Stimulated activated CD4-positive, alpha-beta T cell treated with anti-CD3 and anti-CD28 coated beads, Interleukin-4, amount 100 ng/mL, for 1 hour (primary cell): Measurements from ENCODE around the gene GPR171.
"Not testable (repeated sequence)": the region's sequence is repeated elsewhere in the genome, so short reads cannot be mapped to it uniquely, and the experiment has no call there.

ENCODE experiments used
- DNase-seq: peaks from one replicate; pipeline ENCODE4 v3.0.0-alpha.2; 2020

GPR171 gene, protein sequence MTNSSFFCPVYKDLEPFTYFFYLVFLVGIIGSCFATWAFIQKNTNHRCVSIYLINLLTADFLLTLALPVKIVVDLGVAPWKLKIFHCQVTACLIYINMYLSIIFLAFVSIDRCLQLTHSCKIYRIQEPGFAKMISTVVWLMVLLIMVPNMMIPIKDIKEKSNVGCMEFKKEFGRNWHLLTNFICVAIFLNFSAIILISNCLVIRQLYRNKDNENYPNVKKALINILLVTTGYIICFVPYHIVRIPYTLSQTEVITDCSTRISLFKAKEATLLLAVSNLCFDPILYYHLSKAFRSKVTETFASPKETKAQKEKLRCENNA

DNA sequence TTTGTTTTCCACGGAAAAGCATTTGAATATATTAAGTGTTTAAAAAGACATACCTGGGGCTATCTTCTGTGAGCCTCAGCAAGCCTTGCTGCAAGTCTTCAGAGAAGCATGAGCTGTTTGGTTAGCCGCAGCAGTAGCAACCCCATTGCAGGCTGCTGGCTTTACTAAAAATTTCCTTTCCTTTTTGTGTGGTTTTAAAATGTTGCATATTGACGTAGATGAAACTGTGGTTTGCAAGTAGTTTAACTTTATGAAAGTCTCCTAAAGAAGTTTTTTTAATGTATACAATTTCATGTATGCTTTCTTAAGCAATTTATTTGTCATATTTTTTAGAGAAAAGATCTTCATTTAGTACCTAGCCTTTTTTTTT is at the start of gene GPR171:
GPR171 (minus strand) TSS at position 166 of the 370 bp plus-strand sequence. CDS start 3,830 bp downstream, outside the sequence.
- peak; percentile 51 for DNase-seq

DNA sequence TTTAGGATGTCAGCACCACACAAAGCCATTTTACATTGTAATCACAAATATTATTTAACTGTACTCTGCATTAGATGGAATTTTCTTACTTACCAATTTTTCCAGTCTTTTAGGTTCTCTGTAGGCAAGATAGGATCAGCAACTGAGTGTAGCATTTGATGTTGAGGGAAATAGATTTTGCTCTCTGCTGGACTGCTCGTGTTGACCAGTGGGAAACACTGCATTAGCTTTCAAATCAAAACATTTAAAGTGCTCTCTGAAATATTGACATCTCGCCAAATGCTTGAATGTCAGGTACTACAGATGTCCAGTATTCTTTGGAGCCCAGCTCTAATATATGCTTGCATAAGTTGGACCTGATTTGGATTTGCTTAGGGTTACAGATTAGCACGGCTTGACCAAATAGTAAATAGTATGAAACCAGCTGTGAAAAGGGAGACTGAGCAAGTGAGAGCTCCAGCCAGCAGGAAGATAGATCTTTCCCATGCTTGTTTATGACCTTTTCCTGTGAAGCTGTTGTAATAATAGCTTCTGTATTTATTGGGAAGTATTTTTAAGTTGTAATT is 45.8 kb upstream of the GPR171 start:
- DNase-seq = no peak

DNA sequence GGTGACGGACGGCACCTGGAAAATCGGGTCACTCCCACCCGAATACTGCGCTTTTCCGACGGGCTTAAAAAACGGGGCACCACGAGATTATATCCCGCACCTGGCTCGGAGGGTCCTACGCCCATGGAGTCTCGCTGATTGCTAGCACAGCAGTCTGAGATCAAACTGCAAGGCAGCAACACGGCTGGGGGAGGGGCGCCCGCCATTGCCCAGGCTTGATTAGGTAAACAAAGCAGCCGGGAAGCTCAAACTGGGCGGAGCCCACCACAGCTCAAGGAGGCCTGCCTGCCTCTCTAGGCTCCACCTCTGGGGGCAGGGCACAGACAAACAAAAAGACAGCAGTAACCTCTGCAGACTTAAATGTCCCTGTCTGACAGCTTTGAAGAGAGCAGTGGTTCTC is 39.0 kb upstream of the GPR171 start:
- DNase-seq = not testable (repeated sequence)

DNA sequence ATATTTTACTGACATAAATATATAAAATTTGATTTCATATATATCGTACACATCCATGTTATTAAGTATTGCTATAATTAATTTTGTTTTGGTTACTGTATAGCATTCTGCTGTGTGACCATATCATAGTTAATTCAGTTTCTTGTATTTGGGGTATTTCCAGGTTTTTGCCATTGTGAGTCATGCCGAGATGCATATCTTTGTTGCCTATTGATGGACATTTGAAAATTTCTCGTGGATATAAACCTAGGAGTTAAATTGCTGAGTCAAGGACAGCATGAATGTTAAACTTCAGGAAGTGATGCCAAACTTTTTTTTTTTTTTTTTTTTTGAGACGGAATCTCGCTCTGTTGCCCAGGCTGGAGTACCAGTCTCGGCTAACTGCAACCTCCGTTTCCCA is 33.7 kb upstream of the GPR171 start:
- DNase-seq = no peak

DNA sequence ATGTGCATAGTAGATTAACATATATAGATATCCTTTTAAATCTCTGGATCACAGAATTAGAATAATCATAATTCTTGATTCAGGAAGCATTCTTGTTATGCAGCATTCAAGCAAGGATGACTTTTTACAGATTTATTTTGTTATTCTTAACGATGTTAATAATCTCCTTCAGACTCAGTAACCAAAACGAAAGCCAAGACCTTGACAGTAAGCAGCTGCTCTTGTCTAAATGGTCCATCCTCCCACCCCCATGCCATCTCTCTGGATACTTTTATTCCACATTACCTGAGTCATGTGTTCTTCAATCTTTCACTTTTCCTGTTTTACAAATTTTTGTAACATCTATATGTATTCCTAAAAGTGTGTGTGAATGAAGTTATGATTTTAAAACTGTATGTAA is 33.3 kb upstream of the GPR171 start:
- DNase-seq = no peak

DNA sequence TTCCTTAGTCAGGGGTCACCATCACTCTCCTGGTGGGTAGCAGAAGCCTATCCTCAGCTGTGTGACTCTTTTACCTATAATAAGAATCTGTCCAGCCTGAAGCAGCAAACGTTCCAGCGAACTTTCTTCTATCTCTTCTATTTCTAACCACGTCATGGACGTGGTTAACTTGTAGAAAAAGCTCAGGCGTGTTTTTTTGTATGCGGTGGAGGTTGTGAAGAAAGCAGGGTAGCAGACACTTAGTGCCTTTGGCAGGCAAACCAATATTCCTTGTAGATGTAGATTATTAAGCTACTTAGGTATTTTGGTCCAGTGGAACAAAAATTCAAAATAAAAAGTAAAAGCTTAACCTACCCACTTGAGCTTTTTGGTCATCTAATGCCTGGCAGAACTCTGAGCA is 31.8 kb upstream of the GPR171 start:
- no peak for DNase-seq

DNA sequence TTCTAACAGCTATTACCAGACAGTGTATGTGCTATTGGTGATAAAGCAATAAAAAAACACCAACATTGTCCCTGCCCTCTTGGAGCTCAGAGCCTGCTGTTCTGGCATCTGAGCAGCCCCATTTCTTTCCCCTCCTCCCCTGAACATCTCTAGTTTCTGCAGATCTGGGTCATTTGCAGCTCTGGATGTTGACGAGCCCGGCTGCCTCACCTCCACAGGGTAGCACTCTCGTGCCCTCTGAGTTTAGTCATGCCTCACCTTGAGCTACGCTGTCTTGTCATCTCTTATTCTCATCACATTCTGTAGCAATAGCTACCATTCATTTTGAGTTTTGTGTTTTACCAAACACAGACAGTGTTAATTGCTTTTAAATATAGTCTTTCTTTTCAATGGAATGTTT is 30.0 kb upstream of the GPR171 start:
- DNase-seq = no peak

DNA sequence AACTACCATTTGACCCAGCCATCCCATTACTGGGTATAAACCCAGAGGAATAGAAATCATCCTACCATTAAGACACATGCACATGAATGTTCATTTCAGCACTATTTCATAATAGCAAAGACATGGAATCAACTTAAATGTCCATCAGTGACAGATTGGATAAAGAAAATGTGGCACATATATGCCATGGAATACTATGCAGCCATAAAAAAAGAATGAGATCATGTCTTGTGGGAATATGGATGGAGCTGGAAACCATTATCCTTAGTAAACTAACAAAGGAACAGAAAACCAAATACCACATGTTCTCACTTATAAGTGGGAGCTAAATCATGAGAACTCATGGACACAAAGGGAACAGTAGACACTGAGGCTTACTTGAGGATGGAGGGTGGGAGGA is 29.4 kb upstream of the GPR171 start:
- not testable (repeated sequence) for DNase-seq

DNA sequence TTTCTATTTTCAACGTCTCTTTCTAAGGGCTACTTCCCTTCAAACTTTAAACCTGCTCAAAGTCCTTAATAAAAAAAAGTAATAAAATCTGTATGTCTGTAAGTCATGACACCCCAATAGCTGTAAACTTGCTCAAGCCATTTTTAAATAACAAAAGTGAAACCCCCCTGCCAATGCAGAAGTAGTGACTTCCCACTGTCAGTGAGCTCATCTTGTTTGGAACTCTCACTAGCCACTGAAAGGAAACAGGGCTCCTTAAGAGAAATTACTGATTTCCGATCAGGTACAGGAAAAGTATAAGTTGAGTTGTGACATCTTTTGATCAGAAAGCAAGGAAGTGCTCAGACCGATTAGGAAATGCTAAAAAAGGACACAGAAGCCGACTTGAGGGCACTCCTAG is 27.6 kb upstream of the GPR171 start:
- no peak for DNase-seq

DNA sequence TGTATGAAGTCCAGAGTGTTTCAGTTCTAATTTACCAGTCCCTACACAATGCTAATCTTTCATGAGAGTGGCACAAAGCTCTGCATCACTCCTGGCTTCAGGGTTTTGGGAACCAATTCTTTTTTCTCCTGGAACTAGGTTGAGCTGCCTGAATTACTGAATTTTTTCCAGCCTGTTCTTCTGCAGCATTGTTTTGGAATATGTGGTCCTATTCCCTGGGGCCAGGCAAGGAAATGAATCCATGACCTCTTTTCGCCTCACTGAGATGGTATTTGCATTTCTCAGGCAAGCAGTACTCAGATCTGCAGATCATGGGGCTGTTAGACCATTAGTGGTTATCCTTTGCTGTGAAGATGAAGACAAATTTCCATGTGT is 25.6 kb upstream of the GPR171 start:
- DNase-seq = no peak

DNA sequence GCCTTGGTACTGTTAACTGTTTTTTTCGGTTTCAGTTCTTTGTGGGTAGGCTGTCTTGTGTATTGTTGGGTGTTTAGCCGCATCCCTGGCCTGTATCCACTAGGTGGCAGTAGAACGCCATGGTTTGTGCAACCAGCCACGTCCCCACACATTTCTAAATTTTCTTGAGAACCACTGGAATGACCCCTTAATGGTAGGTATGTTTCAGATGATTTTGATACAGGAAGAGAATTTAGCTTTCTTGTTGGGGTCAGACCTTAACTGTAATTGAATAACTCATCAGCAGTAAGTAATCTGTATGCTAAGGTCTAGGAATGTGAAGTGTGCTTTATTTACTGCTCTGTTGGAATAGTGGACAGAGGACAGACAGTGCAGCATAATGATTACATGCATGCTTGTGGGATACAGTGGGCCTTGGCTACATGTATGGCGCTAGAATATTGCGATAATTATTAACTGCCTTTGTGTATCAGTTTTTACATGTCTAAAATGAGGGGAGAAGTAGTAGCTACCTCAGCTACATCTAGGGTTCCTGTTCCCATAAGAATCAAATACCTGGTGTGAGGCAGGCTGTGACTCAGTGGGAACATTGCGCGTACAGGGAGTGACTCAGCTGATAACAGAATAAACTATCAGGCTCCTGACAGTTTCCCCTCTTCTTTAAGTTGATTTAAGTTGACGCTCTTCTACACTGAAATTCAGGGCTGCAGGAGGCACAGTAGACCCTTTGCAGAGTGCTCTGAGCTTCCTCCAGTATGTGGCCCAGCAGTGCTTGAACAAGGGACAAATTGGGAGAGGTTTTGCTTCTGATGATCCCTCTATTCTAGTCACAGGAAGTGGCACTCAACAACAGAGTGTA is 25.0 kb upstream of the GPR171 start:
- peak; percentile 73 for DNase-seq

DNA sequence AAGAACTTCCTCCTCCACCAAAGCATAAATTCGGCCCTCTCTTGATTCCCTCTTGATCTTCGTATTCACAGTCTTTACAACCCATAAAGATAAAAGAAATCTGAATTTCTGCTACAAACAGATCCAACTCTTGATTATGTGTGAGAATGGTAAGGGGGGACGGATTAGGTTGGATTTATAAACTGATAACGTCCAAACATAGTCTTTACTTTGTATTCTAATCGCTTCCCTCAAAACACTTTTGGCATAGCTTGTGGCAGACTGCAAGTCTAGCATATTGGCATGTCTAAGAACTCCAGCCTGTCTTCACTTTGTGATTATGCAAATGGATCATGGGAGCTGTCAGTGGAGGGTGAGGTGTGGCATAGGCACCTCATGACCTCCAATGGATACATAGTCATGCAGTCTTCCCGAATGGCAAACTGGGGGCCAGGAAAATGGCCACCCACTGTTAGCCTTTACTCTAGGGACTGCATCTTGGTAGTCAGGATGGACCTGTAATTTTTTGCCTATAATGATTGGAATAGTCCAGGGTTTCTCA is 24.3 kb upstream of the GPR171 start:
- DNase-seq = no peak

DNA sequence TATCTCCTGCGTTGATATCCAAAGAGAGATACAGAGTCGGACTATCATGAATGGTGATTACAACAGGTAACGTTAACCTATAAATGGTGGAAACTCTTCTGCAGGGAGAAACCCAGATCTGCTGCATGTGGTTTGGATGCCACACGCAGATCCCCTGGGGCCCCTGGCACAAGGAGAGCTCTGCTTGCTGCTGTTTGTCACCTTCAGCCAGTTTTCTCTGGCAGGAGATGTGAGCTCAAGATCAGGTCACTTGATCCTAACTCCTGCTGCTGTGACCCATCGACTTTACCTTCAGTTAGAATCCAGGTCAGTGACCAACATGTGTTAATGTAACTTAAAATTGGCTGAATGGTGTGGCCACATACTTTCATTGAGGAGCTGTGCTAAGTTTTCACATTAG is 23.8 kb upstream of the GPR171 start:
- no peak for DNase-seq

DNA sequence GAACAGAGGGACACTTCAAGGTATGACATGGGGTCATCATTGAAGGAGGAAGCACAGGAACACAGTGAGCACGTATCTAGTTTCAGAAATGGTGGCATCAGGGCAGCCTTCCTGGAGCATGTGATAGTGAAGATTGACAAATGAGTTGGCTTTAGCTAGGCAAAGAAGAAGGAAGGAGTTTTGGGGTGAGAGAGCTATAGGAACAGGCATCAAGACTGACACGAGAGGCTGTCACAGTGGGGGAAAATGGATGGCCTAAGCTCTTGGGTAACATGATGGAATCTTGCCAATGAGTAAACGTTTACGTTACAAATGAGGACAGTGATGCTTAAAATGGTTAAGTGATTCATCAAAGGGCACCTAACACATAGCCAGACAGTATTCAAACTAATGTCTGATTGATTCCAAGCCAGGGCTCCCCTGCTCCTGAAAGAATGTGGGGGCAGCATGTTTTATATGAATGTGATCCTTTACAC is 23.1 kb upstream of the GPR171 start:
- no peak for DNase-seq

DNA sequence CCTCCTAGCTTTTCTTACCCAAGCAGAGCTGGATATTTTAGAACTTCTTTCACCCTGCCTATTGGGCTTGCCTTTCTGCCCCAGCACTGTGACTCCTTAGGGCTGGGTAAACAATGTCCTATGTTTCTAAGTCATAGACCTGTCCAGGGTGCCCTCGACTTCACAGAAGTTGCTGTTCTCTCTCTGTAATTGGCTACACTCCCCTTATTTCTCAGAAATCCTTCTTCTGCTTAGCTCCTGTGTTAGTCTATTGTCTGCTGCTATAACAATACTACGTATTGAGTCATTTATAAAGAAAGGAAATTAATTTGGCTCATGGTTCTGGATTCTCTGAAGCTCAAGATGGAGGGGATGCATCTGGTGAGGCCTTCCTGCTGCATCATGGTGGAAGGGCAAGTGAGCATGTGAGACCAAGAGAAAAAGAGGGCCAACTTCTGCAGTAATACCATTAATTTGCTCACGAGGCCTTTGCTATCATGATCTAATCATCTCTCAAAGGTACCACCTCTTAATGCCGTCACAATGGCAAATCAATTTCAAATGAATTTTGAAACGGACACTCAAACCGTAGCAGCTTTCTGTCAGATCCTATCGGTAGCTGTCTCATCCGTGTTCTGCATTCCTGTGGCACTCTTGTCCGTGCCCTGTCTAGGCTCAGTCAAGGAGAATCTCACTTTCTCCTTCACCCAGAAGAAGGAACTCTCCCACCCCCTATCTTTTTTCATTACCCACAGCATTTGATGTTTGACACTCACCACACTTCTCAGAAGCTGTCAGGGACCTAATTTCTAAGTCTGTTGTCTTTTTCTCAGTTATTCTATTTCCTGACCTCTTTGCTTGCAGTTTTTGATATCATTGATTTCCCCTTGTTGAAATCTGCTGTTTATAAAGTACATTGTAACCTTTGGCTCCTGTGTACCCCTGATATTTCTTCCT is 22.3 kb upstream of the GPR171 start:
- no peak for DNase-seq

DNA sequence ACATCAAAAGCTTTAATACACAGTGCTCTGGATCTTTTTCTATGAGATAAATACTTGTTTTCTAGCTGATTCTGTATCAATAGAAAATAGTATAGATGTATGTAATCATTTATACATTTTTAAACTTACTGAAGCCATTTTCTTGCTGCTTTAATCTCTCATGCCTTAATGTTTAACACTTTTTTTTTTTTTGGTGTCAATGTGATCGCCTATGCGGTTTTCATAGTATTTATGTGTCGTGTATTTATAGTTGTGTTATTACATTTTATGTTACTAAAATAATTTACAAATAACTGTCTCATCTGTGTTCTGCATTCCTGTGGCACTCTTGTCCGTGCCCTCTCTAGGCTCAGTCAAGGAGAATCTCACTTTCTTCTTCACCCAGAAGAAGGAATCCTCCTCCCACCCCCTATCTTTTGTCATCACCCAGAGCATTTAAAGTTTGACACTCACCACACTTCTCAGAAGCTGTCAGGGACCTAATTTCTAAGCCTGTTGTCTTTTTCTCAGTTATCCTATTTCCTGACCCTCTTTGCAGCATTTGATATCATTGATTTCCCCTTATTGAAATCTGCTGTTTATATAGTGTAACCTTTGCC is 21.4 kb upstream of the GPR171 start:
- DNase-seq = no peak

DNA sequence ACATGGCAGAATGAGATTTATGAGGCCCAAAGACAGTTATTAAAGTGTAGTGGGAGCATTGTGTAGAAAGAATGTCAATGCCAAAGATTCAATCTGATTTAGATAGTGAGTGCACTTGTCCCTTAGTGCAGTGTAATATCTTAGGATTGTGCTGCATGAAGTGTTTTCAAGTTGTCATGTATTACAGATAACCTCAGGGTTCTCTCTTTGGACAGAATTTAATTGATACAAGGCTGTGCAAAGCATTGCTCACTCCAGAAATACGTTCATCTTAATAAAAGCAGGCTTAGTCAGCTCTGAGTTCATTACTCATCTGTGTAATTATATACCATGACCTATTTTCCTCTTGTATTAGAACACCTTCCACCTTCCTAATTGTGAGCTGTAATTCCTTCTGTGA is 16.0 kb upstream of the GPR171 start:
- no peak for DNase-seq

DNA sequence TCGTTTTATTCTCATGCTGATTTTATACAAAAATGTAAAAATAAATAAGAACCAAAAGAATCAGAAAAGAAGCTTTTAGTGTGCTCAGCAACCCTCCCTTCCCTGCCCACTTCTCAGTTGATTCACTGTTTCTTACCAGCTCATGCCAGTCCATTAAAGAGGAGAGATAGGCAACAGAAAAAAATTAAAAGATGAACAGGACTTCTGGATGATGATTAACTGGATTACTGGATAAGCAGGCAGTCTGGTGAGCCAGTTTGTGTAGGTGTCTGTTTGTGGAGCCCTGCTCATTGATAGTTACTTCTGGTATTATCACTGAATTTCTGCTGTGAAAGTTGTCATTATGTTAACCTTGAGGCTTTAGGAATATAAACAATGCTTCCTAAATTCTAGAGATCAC is 15.1 kb upstream of the GPR171 start:
- DNase-seq = no peak

DNA sequence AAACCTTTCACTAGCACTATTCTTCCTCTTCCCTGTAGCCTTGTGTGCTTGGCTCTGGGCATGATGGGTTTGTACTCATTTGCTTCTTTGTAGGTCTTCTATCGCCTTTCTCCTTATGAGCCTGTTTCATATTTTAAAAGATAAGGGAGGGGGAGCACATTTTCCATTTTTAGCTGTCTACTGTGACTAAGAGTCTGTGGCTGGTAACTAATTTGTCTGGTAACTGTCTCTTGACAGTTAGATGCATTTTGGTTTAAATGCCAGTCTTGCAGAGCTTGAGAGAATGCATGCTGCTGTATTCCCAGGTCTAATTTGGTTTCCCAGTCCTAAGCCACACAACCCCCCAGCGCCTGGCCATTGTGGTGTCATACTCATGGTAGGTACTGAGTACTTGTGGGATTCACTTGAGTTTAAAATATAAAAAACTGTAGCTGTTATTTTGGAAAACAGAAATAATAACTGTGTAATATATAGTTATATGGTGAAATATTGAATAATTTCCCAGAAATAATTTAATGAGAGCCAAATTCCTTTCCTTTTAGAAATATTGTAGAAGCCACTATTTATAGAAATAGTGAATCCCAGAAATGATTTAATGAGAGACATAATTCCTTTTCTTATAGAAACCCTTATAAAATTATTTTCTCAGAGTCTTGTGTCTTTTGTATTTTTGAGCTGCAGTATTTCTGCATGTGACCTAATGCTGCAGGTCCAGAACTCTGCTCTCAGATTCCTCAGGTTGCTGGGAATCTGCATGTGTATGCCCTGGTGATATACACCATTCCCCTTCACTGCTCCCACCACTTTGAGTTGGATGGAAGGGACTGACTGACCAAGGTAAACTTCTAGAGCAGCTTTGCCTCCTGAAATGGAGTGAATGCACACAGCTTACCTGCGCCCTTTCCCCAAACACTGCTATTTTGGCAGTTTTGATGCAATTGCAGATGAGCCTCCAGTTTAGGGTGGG is 13.9 kb upstream of the GPR171 start:
- no peak for DNase-seq

DNA sequence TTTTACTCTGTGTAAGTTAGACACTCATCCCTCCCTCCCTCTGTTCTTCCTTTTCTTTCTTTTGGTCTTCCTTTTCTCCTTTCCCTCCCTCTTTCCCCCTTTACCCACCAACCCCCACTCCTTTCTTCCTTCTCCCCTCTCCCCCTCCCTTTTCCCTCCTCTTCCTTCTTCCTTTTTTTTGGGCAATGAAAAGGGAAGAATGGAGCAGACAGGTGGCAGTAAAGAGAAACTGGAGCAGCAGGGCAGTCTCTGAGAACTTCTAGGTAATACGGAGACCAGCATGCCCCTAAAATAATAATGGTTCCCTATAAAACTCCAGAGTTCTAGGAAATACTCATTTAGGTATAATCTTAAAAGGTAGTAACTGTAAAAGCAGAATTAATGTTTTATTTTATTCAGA is 11.4 kb upstream of the GPR171 start:
- DNase-seq = no peak

DNA sequence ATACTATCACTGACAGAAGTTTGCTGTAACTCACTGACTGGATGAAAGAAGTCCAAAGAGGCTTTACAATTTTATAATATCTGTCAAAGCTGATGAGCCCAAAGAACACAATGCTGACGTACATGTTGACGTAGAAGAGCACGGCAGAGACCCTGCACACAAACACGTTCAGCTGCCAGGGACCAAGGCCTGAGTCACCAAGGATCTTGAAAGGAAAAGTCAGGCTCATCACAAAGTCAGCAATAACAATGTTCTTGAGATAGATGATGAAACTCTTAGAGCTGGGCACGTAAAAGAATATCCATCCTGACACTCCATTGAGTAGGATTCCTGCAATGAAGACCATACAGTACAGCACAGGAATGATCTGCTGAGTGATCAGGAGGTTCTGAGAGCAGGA is 10.9 kb upstream of the GPR171 start:
- no peak for DNase-seq
